Measurements from ENCODE around the gene TMEM59L. TPM values are rescaled to one million over a fixed set of nuclear protein-coding genes. Genes with fewer than 3 reads are reported as not detected.

Gene TMEM59L
- total and polyA plus RNA-seq, 2 of the 13 experiments (the other 11 are each of a cell fraction or from before 2014, with no cell fraction given): 0.97 to 5.5 TPM

- no peak for TF ChIP-seq ZNF710 (CRISPR knock-in tag; IDR thresholded peaks at IDR 0.05; ENCODE audit: borderline replicate concordance)
- no peak for TF ChIP-seq KDM4B (CRISPR knock-in tag; IDR thresholded peaks at IDR 0.05)
- TF ChIP-seq PRDM4 (CRISPR knock-in tag; IDR thresholded peaks at IDR 0.05; ENCODE audit: borderline replicate concordance): no peak
- 0 out of 2 replicates have a peak, but pooled peaks have one; percentile 23 for TF ChIP-seq SIN3A (IDR thresholded peaks at IDR 0.05; ENCODE audit: borderline replicate concordance, low read depth, low read length)
- no peak for TF ChIP-seq PCBP1 (IDR thresholded peaks at IDR 0.05; ENCODE audit: borderline replicate concordance, low read depth, low read length)
- TF ChIP-seq YEATS2 (CRISPR knock-in tag; IDR thresholded peaks at IDR 0.05; ENCODE audit: borderline replicate concordance): no peak; the same call in 1 of the 2 replicates
- peak; percentile 14; the same call in 1 of the 2 replicates for TF ChIP-seq ZNF501 (CRISPR knock-in tag; IDR thresholded peaks at IDR 0.05)
- peak; percentile 97 for TF ChIP-seq ZNF772 (CRISPR knock-in tag; IDR thresholded peaks at IDR 0.05)
- no peak for TF ChIP-seq TCF12 (IDR thresholded peaks at IDR 0.05)
- TF ChIP-seq TCF12 (CRISPR knock-in tag; IDR thresholded peaks at IDR 0.05): no peak
- TF ChIP-seq NFE2L1 (CRISPR knock-in tag; IDR thresholded peaks at IDR 0.05; ENCODE audit: borderline replicate concordance): peak; percentile 76; the same call in 1 of the 2 replicates
- peak; percentile 85; the same call in 1 of the 2 replicates for TF ChIP-seq TEF (CRISPR knock-in tag; IDR thresholded peaks at IDR 0.05)
- TF ChIP-seq U2AF2 (IDR thresholded peaks at IDR 0.05; ENCODE audit: low read depth, low read length): no peak
- TF ChIP-seq ZXDC (CRISPR knock-in tag; IDR thresholded peaks at IDR 0.05): peak; percentile 96
- TF ChIP-seq TBX3 (IDR thresholded peaks at IDR 0.05; ENCODE audit: borderline replicate concordance): no peak
- no peak; the same call in 1 of the 2 replicates for TF ChIP-seq MEIS1 (CRISPR knock-in tag; IDR thresholded peaks at IDR 0.05; ENCODE audit: borderline replicate concordance)
- TF ChIP-seq E2F5 (CRISPR knock-in tag; conservative IDR thresholded peaks at IDR 0.05): no peak
- no peak for TF ChIP-seq GTF2F1 (IDR thresholded peaks at IDR 0.05; ENCODE audit: low read length)
Observed at GRCh38 chr19:18589380-18590272, 23.0 kb upstream of the TMEM59L start (continued).
